Measurements from ENCODE around the gene SRGAP1.
"Not testable (repeated sequence)": the region's sequence is repeated elsewhere in the genome, so short reads cannot be mapped to it uniquely, and the experiment has no call there.

The SRGAP1 gene

DNA sequence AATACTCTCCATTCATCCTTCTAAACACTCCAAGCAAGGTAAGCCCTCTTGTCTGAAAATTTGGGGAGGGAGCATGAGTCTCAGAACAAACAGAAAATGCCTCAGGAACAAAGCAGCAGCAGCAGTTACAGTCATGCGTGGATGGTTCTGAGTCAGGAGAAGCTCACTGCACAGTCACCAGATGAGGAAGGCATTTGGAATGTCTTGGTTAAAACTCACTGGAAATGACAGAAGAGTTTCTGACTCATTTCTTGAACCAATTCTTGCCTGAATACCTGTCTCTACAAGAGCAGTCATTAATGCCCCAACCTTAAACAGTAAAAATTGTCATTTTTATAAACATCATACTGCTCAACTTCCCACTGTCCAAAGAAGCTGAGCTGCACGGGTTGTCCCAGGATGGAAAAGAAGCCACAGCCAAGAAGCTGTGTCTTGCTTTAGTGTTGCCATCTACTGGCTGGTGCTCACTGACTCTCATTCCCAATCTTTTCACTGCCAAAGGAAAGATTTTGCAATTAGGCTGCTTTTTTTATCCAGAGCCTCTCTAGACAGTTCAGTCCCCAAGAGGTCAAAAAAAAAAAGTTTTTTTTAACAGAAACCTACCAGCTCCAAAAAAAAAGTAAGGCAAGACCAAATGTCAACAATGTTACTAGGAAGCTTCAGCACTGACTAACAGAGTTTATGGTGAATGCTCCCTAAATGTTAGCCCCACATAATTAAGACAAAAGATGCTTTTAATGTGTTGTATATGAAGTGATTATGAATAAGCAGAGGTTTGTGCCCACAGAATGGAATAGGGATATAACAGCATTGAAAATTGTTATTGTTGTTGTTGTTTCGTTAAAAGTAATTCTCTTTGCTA lies 337.2 kb downstream of the SRGAP1 start:
- DNase-seq: peak; percentile 1

DNA sequence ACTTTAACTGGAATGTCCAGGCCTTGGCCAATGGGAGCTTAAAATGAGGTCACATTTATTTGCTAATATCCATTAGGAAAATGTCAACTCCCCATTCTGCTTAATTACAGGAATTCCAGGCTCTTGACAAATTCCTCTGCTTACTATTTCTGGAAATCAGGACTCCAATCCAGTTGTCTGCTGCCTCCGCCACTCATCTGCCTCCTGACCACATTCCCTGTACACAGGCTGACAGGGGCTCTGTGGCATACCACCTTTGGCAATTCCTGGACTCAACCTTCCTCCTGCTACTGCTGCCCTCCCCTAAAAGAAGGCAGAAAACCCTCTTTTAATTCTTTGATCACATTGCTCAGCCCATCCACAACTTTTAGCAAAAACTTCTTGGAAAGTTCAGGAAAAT lies 339.7 kb downstream of the SRGAP1 start:
- no peak for DNase-seq

DNA sequence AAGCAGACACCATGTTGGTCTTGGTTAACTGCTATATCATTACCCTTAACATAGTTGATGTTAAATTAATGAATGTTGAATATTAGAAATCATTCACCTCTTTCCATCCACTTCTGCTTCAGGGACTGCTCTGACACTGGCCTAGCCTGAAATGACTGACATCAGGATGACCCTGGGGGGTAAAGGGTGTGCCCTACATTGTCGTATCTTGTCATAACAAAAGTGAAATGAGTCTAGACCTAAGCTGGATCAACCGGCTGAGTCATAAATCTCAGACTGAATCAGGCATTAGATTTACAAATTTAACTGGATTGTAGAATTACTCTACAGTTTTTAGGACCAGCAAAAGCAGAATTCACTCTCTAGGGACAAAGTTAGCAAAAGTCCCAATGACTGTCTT lies 342.3 kb downstream of the SRGAP1 start:
- no peak for DNase-seq

DNA sequence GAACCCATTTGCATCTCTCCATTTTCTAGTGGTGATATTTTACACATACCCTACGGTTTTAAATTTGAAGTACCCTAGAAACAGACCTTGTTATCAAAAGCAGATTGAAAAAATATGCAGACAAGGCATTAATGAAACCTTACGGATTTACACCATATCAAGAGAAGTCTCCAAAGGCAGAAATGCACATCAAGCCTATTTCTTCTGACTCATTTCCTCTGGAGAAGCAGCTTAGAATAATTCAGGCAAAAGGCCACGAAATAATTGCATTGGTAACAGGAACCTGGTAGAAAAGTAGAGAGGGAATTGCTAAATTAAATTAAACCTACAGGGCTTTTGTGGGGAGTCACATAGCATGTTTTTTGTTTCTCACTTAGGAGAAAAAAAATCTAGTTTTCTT lies 342.9 kb downstream of the SRGAP1 start:
- DNase-seq: no peak

DNA sequence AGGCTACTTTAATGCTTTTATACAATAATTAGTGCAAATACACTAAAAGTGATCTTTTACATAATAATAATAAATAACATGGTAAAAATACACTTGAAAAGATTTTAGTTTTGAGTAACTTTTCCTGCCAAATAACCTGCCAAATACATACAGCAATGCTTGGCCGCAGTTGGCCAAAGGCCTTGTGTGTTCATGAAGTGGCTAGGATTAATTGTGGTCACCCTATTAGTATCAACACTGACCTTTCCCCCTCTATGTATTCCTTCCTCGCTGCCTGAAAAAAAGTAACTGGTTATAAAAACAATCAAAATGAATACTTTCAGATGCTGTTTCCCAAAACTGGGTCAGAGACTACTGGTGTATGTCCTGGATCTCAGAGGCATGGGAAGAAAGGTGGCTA lies 343.3 kb downstream of the SRGAP1 start:
- no peak for DNase-seq

DNA sequence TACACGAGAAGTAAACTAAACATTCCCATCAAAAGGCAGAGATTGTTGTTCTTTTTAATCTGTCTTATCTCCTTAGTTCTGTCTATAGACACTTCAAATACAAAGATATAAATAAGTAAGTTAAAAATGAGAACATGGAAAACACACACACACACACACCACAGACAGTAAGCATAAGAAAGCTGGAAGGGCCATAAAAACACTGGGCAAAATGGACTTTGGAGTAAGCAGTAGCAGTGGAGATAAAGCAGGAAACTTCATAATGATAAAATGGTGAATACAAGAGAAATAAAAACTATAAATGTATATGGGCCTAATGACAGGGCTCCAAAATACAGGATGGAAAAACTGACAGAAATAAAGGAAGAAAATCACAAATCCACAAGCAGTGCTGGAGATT lies 345.0 kb downstream of the SRGAP1 start:
- no peak for DNase-seq

DNA sequence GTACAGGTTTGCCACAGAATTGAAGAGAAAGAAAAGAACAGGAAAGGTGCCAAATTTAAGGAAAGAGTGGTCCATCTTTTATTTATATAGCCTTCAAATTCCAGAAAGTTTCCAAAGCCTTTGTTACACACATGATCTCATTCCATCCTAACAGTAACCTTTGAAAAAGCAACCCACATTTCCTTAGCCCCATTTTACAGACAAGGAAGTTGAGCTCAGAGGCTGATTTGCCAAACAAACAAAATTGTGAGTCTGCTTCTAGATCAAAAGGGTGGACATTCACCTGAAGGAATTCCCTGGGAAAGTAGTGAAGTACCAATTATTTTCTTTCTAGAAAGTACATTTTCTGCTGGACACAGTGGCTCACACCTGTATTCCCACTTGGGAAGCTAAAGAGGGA lies 345.6 kb downstream of the SRGAP1 start:
- DNase-seq: no peak

DNA sequence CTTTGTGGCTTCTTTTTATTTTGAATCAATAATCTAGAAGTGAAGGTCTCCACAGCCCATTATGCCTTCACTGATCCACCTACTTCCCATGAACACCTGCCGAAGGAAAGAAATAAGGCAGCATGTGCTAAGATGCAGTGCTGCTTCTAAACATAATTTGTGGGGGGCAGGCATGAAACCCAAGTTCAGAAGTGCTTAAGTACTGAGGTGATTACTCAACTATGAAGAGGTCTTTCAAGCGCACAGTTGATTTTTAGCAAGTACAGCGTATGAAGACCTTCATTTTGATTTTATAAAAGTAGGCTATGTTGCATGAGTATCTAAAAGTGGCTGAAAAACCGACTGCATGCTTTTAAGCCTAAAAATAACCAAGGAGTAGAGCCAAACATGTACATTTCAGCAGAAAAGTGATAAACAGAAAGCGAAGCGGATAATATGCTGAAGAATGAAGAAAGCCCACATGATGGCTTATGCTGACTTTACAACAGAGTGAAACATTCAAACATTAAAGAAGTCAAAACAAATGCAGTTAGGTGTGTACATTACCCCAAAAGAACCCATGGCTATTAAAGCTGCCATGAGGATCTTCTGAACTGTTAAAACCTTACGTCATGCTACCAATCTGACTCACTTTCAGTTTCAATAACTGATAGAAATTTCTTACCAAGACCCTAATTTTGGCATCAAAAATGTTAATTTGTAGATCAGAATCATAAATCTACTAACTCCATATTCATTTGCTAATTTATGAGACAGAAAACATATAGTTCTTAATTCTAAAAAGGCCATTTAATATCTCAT lies 348.3 kb downstream of the SRGAP1 start:
- no peak for DNase-seq

DNA sequence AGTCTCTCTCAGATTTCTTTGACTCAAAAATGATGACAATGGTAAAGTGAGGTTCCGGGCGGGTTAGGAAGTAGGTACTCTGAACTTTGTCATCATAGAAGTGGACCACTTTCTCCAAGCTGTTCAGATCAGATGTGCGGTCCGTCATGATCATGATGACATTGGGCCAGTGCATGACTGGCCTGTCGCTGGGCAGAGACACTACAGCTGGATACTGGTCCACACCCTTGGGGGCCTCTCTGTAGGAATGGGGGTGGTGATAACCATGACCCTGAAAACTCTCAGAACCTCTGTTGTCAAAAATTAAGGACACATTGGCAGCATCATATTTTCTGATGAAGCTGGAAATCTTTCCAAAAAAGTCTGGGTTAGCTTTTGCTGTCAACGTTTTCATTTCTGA lies 349.4 kb downstream of the SRGAP1 start:
- DNase-seq: no peak

DNA sequence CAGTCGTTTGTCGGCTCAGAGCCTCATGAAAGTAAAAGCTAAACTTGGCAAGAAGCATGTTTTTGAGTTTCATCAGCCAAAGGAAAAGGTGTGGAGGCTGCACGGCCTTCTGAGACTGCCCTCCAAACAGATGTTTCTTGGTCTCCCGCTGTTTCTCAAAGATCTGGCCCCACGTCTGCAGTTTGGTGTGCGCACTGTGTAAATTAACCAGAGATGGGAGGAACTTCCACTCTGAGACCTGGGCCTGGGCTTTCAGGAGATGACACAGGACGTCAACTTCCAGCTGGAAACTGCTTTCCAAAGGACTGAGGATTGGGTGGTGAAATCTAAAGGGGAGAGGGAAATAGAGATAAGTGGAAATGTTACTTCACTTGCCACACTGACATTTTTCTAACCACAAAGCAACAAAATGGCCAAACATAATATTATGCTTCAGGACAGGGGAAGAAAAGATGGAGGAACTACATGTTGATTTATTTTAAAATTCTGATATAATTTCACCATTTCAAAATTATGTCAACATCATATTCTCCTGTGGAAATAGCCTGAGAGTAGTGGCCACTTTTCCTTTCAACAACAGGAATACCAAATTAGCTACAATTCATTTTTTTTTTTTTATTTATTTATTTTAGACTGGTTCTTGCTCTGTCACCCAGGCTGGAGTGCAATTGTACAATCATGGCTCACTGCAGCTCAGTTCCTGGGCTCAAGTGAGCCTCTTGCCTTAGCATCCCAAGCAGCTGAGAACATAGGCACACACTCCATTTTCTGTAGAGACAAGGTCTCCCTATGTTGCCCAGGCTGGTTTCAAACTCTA lies 350.0 kb downstream of the SRGAP1 start:
- DNase-seq: no peak

DNA sequence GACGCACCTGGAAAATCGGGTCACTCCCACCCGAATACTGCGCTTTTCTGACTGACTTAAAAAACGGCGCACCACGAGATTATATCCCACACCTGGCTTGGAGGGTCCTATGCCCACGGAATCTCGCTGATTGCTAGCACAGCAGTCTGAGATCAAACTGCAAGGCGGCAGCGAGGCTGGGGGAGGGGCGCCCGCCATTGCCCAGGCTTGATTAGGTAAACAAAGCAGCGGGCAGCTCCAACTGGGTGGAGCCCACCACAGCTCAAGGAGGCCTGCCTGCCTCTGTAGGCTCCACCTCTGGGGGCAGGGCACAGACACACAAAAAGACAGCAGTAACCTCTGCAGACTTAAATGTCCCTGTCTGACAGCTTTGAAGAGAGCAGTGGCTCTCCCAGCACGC lies 351.3 kb downstream of the SRGAP1 start:
- DNase-seq: not testable (repeated sequence)

DNA sequence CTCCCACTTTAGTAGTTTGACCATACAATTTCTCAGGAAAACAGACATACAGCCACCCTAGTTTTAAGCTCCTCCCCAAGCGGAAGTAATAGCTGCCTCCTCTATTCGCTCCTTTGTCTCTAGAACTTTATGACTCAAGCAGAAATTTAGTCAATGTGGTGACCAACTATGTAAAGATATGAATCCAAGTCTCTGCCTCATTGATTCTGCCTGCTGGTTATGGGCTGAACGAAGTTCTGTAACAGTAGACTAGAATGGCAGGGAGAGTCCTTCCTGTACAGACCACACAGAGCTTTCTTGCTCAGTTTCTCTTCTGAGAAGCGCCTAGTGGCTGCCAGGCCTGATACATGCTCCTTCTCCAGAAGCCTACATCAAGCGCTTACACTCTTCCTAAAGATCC lies 358.5 kb downstream of the SRGAP1 start:
- DNase-seq: no peak

DNA sequence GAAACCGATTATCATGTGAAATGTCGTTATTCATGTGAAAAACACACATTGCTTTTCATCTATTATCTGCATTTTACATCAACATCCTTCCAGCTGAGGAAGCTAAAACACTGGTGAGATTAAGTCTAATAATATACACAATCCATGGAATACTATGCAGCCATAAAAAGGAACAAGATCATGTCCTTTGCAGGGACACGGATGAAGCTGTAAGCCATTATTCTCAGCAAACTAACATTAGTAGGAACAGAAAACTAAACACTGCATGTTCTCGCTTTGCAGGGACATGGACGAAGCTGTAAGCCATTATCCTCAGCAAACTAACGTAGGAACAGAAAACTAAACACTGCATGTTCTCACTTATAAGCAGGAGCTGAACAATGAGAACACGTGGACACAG lies 359.3 kb downstream of the SRGAP1 start:
- no peak for DNase-seq

DNA sequence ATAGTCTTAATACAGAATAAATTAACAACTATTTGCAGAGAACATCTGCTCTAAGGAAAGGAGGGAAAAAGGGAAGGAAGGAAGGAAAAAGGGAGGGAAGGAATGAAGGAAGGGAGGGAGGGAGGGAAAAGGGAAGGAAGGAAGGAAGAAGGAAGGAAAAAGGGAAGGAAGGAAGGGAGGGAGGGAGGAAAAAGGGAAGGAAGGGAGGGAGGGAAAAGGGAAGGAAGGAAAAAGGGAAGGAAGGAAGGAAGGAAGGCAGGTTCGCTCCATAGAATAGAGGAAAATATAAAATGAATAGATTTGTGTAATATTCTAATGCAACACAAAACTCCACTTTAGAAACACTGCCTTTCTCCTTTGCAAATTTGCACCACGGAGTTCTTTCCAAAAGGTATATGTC lies 361.0 kb downstream of the SRGAP1 start:
- DNase-seq: no peak

DNA sequence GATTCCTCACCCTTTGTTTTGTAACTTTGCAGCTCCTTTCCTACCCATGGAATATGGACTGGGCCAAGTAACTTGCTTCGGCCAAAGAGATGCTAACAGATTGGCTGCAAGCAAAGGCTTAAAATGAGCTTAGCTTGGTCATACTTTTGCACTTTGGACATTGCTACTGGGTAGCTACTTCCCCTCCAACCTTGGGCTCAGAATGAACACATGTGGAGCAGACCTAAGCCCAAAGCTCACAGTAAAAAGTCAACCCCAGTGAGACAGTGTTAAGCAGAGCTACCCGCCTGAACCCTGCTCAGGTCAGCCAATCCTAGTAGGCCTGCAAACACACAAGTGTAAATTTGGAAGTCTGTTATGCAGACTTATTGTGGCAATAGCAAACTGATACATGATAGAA lies 363.0 kb downstream of the SRGAP1 start:
- no peak for DNase-seq

Measured in NCI-H1436 (cell line).